Type B pancreatic cell (in vitro differentiated cells): ENCODE results near the gene RHOF. TPM values are rescaled to one million over a fixed set of nuclear protein-coding genes. Genes with fewer than 3 reads are reported as not detected.

Experiments
- DNase-seq: peaks from one replicate; pipeline ENCODE4 v3.0.0; 2021; ENCODE audit warnings: mixed read lengths; ENCODE audit not compliant: unreplicated experiment; ENCODE audit errors: extremely low spot score
- H3K27ac Mint-ChIP-seq: 2 replicates; pipeline ENCODE4 v1.8.0; 2021; ENCODE audit warnings: mild to moderate bottlenecking, mixed read lengths
- H3K27me3 Mint-ChIP-seq: 2 replicates; pipeline ENCODE4 v1.8.0; 2021; ENCODE audit warnings: mixed read lengths
- H3K36me3 Mint-ChIP-seq: 2 replicates; pipeline ENCODE4 v1.8.0; 2021; ENCODE audit warnings: mixed read lengths
- H3K4me1 Mint-ChIP-seq: one replicate; pipeline ENCODE4 v1.8.0; 2021; ENCODE audit warnings: mixed read lengths; ENCODE audit not compliant: unreplicated experiment
- H3K4me3 Mint-ChIP-seq: 2 replicates; pipeline ENCODE4 v1.8.0; 2021; ENCODE audit warnings: mild to moderate bottlenecking, mixed read lengths
- H3K9me3 Mint-ChIP-seq: 2 replicates; pipeline ENCODE4 v1.8.0; 2021; ENCODE audit warnings: mixed read lengths
- CTCF ChIP-seq: fragments of 200-600 bp; sonication (generic); conservative IDR thresholded peaks from 2 replicates; pipeline ENCODE4 v1.5.0; 2021; ENCODE audit warnings: antibody characterized with exemption, mild to moderate bottlenecking
- total RNA-seq: library from RNA; stranded (reverse); gene quantifications from 2 replicates; pipeline ENCODE4 v1.2.1, GENCODE V29; 2021; ENCODE audit warnings: low replicate concordance

Gene RHOF
- total RNA-seq, 1 donor from 2014 or later: 26.0 TPM

GRCh38 chr12:121831571-121832245 lies 38.2 kb upstream of the RHOF start:
- H3K9me3 Mint-ChIP-seq: no peaks in the 10 kb centered on the region
- no peak overlapping the region for H3K4me3 Mint-ChIP-seq
- H3K36me3 Mint-ChIP-seq: peaks cover 26% of the 10 kb centered on the region
- no peak for TF ChIP-seq CTCF
- DNase-seq: no peak
- H3K27me3 Mint-ChIP-seq: no peaks in the 10 kb centered on the region
- no peak overlapping the region for H3K27ac Mint-ChIP-seq
- H3K4me1 Mint-ChIP-seq: no peaks in the 10 kb centered on the region

GRCh38 chr12:121830588-121831265 lies 37.2 kb upstream of the RHOF start:
- no peak overlapping the region for H3K27ac Mint-ChIP-seq
- H3K9me3 Mint-ChIP-seq: no peaks in the 10 kb centered on the region
- H3K4me3 Mint-ChIP-seq: no peak overlapping the region
- H3K27me3 Mint-ChIP-seq: no peaks in the 10 kb centered on the region
- H3K4me1 Mint-ChIP-seq: no peaks in the 10 kb centered on the region
- no peak for DNase-seq
- H3K36me3 Mint-ChIP-seq: peaks cover 33% of the 10 kb centered on the region
- no peak for TF ChIP-seq CTCF

- no peak for TF ChIP-seq CTCF
- Mint-ChIP-seq H3K36me3 (peaks cover 33% of the 10 kb centered on the region), H3K4me3 (no peak overlapping the region), H3K9me3 (no peaks in the 10 kb centered on the region), H3K27ac (no peak overlapping the region), H3K4me1 (no peaks in the 10 kb centered on the region), H3K27me3 (no peaks in the 10 kb centered on the region)
- DNase-seq: no peak
Observed at GRCh38 chr12:121830134-121830533, 36.6 kb upstream of the RHOF start.

GRCh38 chr12:121829250-121829918 lies 35.9 kb upstream of the RHOF start:
- no peak for DNase-seq
- Mint-ChIP-seq H3K4me3 (no peak overlapping the region), H3K27me3 (no peaks in the 10 kb centered on the region), H3K36me3 (peaks cover 33% of the 10 kb centered on the region), H3K9me3 (no peaks in the 10 kb centered on the region), H3K27ac (no peak overlapping the region), H3K4me1 (no peaks in the 10 kb centered on the region)
- TF ChIP-seq CTCF: no peak

- H3K36me3 Mint-ChIP-seq: peaks cover 33% of the 10 kb centered on the region
- no peak overlapping the region for H3K4me3 Mint-ChIP-seq
- H3K27me3 Mint-ChIP-seq: no peaks in the 10 kb centered on the region
- H3K27ac Mint-ChIP-seq: no peak overlapping the region
- no peak for DNase-seq
- H3K9me3 Mint-ChIP-seq: no peaks in the 10 kb centered on the region
- H3K4me1 Mint-ChIP-seq: no peaks in the 10 kb centered on the region
- TF ChIP-seq CTCF: no peak
Observed at GRCh38 chr12:121828826-121829225, 35.3 kb upstream of the RHOF start.
